ENCODE results near the gene CFAP46. TPM values are rescaled to one million over a fixed set of nuclear protein-coding genes. Genes with fewer than 3 reads are reported as not detected.

Gene CFAP46
- total and polyA plus RNA-seq, 10 of the 15 experiments (the other 5 are each of a cell fraction or from before 2014, with no cell fraction given), result 0.01 to 0.18 (median 0.03) TPM; not detected in 7

GRCh38 chr10:132958883-132959558, 16.7 kb upstream of the CFAP46 start (continued):
- TF ChIP-seq CEBPB (IDR thresholded peaks at IDR 0.05; ENCODE audit: borderline replicate concordance in 1 of 2, low read depth in 2 of 2, low read length in 2 of 2) (no peak), HDAC2 (IDR thresholded peaks at IDR 0.05) (no peak), SUZ12 (IDR thresholded peaks at IDR 0.05; ENCODE audit: unreplicated experiment) (no peak), TCF12 (IDR thresholded peaks at IDR 0.05; ENCODE audit: low read depth, low read length) (no peak), SPI1 (IDR thresholded peaks at IDR 0.05; ENCODE audit: borderline replicate concordance, insufficient read depth, low read depth, low read length) (no peak), CBX5 (IDR thresholded peaks at IDR 0.05; ENCODE audit: low read depth) (no peak), TCF7 (IDR thresholded peaks at IDR 0.05; ENCODE audit: borderline replicate concordance) (no peak), SP1 (IDR thresholded peaks at IDR 0.05; ENCODE audit: low read depth, low read length) (no peak), DPF2 (IDR thresholded peaks at IDR 0.05) (no peak), RAD51 (IDR thresholded peaks at IDR 0.05) (no peak), NFIC (IDR thresholded peaks at IDR 0.05; ENCODE audit: low read depth, low read length) (no peak)

GRCh38 chr10:132957981-132958882, 15.9 kb upstream of the CFAP46 start:
- SMC1A ChIA-PET (ENCODE audit: uncharacterized antibody, unreplicated experiment), result no interaction called here
- Histone ChIP-seq H3K79me2 (ENCODE audit: control insufficient read depth, insufficient read depth, low read length) (no peaks in the 10 kb centered on the region), H3K4me3 (no peak overlapping the region), H3K4me2 (ENCODE audit: control insufficient read depth, insufficient read depth) (no peak overlapping the region), H3K27me3 (replicated peaks in 1 of 2; ENCODE audit: control insufficient read depth in 2 of 2, insufficient read depth in 2 of 2, low read length in 1 of 2) (no peaks in the 10 kb centered on the region), H3K9ac (ENCODE audit: control insufficient read depth, insufficient read depth, low read length) (no peak overlapping the region), H3K36me3 (ENCODE audit: control insufficient read depth in 2 of 2, insufficient read depth in 2 of 2, low read length in 1 of 2) (no peaks in the 10 kb centered on the region), H3K9me3 (replicated peaks; ENCODE audit: control insufficient read depth, insufficient read depth, low read length) (no peaks in the 10 kb centered on the region), H4K20me1 (ENCODE audit: control insufficient read depth, insufficient read depth) (no peaks in the 10 kb centered on the region), H3K4me1 (ENCODE audit: control insufficient read depth, insufficient read depth, low read length) (peaks cover 3% of the 10 kb centered on the region; the same call in 1 of the 2 replicates), H2AFZ (ENCODE audit: control insufficient read depth, low read depth, low read length) (no peak overlapping the region), H3K27ac (ENCODE audit: control insufficient read depth, insufficient read depth) (no peak overlapping the region)
- intact Hi-C loops (cut with micrococcal nuclease; ENCODE audit: unreplicated experiment), result no loop called here
- CTCF ChIA-PET, result no interaction called here
- FAIRE-seq, result no peak
- in situ Hi-C loops (cut with MboI), result no loop called here
- whole genome bisulfite sequencing (ENCODE audit: insufficient coverage, insufficient replicate concordance, low lambda C conversion rate, missing lambda C conversion rate), result 58% methylated on average over 34 of the region's 34 CpGs
- no peak for ATAC-seq
- no peak for DNase-seq (ENCODE audit: low read depth, low spot score)
- no TSS peak for BruUV-seq (replicated peaks)
- POLR2A ChIA-PET, result no interaction called here
- RAD21 ChIA-PET (ENCODE audit: unreplicated experiment), result no interaction called here
- TF ChIP-seq, protein P1, sequence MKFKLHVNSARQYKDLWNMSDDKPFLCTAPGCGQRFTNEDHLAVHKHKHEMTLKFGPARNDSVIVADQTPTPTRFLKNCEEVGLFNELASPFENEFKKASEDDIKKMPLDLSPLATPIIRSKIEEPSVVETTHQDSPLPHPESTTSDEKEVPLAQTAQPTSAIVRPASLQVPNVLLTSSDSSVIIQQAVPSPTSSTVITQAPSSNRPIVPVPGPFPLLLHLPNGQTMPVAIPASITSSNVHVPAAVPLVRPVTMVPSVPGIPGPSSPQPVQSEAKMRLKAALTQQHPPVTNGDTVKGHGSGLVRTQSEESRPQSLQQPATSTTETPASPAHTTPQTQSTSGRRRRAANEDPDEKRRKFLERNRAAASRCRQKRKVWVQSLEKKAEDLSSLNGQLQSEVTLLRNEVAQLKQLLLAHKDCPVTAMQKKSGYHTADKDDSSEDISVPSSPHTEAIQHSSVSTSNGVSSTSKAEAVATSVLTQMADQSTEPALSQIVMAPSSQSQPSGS (IDR thresholded peaks at IDR 0.05; ENCODE audit: low read length), result no peak
- TF ChIP-seq ZSCAN29 (IDR thresholded peaks at IDR 0.05) (no peak), IRF4 (IDR thresholded peaks at IDR 0.05; ENCODE audit: low read depth, low read length) (no peak), CBX3 (IDR thresholded peaks at IDR 0.05; ENCODE audit: borderline replicate concordance, low read depth) (no peak), WRNIP1 (IDR thresholded peaks at IDR 0.05; ENCODE audit: borderline replicate concordance, low read depth, low read length) (no peak), SUZ12 (IDR thresholded peaks at IDR 0.05; ENCODE audit: unreplicated experiment) (no peak), POLR2AphosphoS2 (IDR thresholded peaks at IDR 0.05; ENCODE audit: low read depth, low read length) (no peak), STAT3 (IDR thresholded peaks at IDR 0.05; ENCODE audit: low read depth, low read length) (no peak), FOXM1 (IDR thresholded peaks at IDR 0.05; ENCODE audit: low read depth, low read length) (no peak), SMARCA5 (IDR thresholded peaks at IDR 0.05) (no peak), ZBTB33 (IDR thresholded peaks at IDR 0.05) (no peak)
